ENCODE measurements around the gene WHRN.

- TF ChIP-seq TARDBP (IDR thresholded peaks at IDR 0.05), result no peak
- TF ChIP-seq SP1 (IDR thresholded peaks at IDR 0.05), result no peak
- no peak for TF ChIP-seq ELF4 (IDR thresholded peaks at IDR 0.05)
- TF ChIP-seq ZNF384 (IDR thresholded peaks at IDR 0.05), result no peak
- no peak for TF ChIP-seq FOXM1 (IDR thresholded peaks at IDR 0.05; ENCODE audit: borderline replicate concordance)
- no peak for TF ChIP-seq NFRKB (IDR thresholded peaks at IDR 0.05)
- no peak for TF ChIP-seq CTBP1 (IDR thresholded peaks at IDR 0.05; ENCODE audit: borderline replicate concordance)
- no peak for TF ChIP-seq HDGF (IDR thresholded peaks at IDR 0.05; ENCODE audit: borderline replicate concordance)
These were observed 122.4 kb downstream of the WHRN start for GRCh38 chr9:114382699-114383520.

All from HEK293T (cell line).